Subcutaneous adipose tissue (tissue), 4 donors: ENCODE measurements around the gene ZNF324B. TPM values are rescaled to one million over a fixed set of nuclear protein-coding genes. Genes with fewer than 3 reads are reported as not detected.

ENCODE experiments used
- total RNA-seq, 4 donors: library from RNA; depleted of rRNA; stranded (reverse); fragments of >200 nt; gene quantifications; one replicate each; pipeline ENCODE4 v1.1.0, GENCODE V29; 2016
- TF ChIP-seq, protein P1 (sequence below): fragments of 450-650 bp; IDR thresholded peaks from one replicate; pipeline ENCODE4 v1.5.1; 2016; ENCODE audit warnings: low read depth, mild to moderate bottlenecking, control low read depth, antibody characterized with exemption, moderate library complexity

ZNF324B gene
- total RNA-seq, 4 donors from 2014 or later, result 2.9 to 8.5 (median 5.1) TPM

DNA sequence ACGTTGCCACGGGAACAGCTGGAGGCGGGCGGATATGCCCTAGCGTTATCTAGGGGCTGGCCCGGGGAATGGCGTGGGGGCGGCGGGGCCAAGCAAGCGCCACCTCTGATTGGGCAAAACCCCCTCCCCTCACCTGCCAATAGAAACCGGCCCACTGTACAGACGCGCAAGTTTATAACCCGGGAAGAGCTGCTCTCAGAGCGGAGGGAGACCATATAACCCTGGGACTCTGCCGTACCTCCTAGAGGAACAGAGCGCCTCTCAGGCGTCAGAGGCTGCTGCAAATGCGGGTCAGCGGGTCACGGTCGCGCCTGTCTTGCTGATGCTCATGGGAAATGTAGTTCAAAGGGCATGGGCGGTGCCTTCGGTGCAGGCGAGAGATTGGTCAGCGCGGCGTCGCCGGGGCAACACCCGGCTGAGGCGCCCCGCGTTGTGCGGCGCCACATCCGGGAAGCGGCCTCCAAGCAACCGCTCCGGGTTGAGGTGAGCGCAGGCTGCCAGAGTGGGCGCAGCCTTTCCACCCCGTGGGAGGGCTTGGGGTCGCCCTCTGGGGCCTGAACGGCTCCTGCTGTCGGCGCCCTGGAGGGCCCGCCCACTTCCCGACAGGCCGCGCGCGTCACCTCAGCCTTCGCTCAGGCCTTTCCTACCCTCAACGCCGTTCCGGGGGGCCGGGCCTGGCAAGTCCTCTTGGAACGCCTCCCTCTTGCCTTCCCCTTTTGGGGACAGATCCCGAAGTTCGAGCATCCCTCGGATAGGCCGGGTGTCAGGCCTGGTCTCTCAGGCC lies 24.5 kb downstream of the ZNF324B start, which contains the start of gene ZNF446:
Gene ZNF446, plus strand, starts transcription at position 639 of the 784 bp plus-strand sequence. CDS start 867 bp downstream, outside the sequence.
- TF ChIP-seq, protein P1, sequence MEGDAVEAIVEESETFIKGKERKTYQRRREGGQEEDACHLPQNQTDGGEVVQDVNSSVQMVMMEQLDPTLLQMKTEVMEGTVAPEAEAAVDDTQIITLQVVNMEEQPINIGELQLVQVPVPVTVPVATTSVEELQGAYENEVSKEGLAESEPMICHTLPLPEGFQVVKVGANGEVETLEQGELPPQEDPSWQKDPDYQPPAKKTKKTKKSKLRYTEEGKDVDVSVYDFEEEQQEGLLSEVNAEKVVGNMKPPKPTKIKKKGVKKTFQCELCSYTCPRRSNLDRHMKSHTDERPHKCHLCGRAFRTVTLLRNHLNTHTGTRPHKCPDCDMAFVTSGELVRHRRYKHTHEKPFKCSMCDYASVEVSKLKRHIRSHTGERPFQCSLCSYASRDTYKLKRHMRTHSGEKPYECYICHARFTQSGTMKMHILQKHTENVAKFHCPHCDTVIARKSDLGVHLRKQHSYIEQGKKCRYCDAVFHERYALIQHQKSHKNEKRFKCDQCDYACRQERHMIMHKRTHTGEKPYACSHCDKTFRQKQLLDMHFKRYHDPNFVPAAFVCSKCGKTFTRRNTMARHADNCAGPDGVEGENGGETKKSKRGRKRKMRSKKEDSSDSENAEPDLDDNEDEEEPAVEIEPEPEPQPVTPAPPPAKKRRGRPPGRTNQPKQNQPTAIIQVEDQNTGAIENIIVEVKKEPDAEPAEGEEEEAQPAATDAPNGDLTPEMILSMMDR, result no peak

DNA sequence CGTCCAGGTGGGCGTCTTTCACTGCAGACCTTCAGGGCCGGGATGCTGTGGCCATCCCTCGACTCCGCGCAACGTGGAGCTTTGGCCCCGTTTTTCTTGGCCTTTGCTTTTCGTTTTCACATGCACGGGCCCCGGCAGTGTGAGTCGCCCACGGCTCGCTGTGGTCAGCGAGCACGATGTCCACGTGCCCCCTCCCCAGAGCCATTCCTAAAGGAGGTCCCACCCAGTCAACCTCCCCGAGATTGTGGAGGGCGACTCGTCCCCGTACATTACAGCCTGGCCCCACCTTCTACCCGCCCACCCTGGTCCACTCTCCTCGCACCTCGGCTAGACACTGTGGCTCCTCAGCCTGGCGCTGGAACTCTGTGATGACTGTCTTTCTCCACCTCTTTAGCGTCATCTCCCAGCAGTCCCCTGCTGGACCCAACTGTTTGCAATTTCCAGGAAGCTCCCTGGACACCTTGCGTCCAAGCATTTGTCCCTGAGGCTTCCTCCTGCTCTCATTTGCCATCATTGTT lies 25.1 kb downstream of the ZNF324B start:
- TF ChIP-seq, protein P1, result no peak

DNA sequence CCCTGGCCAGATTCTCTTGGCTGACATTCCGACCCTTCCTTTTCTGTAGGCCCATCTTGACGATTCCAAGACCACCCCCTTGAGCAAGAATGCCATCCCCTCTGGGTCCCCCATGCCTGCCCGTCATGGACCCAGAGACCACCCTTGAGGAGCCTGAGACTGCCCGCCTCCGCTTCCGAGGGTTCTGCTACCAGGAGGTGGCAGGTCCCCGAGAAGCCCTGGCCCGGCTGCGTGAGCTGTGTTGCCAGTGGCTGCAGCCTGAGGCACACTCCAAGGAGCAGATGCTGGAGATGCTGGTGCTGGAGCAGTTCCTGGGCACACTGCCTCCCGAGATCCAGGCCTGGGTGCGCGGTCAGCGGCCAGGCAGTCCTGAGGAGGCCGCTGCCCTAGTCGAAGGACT lies 25.7 kb downstream of the ZNF324B start:
- TF ChIP-seq, protein P1, result no peak

DNA sequence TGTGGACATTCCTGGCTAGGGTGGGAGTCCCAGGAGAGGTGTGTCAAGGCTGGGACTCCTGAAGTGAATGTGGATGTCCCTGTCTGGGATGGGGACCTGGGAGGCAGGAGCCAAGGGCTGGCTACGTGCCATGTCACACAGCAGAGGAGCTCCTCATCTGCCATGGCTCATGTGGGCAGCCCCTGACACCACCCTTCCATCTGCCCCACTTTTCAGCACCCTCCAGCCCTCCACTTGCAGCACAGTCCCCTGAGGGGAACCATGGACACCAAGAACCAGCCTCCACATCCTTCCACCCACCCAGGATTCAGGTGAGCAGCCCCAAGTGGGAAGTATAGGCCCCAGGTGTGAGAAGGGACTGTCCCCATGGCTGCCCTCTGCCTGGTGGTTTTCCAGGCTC lies 26.4 kb downstream of the ZNF324B start:
- TF ChIP-seq, protein P1, result no peak

DNA sequence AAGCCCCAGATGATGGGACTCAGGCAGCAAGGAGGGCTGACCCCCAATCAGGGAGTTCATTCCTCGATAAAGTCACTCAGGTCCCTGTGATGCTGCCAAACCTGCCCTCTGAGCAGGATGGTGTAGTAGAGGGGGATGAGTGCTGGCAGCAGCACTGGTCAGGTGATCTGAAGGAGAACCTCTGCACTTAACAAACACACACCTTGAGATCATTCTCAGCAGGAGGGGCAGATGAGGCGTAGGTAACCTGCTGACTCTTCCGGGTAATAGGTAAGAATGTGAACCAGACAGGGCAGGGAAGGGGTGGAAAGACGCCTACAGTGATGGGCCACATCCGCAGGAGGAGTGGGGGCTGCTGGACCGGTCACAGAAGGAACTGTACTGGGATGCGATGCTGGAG lies 27.9 kb downstream of the ZNF324B start:
- TF ChIP-seq, protein P1, result no peak

DNA sequence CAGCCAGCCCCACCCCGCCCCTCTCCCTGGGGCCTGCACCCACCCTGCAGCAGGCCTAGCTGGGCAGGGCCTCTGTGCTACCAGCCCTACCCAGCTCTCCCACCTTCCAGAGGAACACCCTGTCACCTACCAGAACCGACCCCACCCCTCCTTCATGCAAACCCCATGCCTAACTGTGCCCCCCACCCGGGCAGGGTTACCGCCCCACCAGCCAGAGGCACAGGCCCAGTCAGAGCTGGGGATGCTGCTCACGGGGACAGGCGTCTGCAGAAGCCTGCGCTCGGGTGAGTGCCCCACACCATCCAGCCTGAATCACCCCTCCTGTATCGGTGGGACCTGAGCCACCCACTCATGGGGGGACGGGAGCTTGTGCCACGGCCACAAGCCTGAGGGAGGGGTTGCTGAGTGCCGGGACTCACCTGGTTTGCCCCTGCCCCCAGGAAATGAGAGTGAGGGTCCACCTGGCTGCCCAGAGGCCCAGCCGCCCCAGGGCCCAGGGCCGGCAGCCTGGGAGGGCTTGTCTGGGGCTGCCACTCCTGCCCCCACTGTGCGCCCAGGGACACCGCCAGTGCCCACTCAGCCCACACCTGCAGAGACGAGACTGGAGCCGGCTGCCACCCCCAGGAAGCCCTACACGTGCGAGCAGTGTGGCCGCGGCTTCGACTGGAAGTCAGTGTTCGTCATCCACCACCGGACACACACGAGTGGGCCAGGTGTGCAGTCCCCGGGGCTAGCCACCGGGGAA lies 28.5 kb downstream of the ZNF324B start:
- TF ChIP-seq, protein P1, result no peak

DNA sequence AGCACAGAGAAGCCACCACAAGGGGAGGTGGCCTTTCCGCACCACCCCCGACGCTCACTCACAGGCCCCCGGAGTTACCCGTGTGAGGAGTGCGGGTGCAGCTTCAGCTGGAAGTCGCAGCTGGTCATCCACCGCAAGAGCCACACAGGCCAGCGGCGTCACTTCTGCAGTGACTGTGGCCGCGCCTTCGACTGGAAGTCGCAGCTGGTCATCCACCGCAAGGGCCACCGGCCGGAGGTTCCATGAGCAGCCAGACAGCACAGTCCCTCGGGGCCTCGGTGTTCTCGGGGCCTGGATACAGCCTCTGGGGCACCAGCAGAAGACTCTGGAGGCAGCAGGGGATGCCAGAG lies 29.0 kb downstream of the ZNF324B start:
- TF ChIP-seq, protein P1, result no peak
